Measurements from ENCODE around the gene SELENOO.

DNA sequence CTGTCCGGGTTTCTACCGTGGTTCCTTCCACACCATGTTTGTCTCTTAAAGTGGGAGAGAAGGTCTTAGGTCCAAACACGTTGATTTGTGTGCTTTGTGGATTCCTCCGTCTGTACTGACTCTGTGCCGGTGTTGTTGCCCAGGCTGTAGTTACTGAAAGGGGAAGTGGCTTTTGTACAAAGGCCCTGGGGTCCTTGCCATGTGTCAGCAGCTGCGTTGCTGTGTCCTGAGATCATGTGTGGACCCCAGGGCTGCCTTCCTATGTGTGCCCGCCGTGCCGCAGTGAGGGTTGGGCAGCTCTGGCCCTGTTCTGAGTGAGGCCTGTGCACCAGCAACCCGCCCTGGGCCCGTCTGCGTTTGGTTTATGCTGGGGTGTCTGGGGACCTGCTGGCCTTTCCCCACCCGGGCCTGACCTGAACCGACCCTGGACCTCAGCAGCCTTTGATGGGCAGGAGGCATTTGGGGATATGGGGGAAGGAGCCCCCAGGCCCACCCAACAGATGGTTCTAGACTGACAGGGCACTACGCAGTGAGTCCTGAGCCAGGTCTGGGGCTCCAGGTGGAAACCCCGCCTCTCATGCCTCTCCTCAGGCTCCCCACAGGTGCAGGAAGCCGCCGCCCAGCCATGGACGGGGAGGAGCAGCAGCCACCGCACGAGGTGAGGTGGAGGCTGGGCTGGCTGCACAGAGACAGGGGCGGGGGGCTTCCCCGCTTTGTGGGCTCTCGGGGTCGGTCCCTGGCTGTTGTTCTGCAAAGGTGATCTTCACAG, 8.2 kb upstream of the SELENOO start:
- TF ChIP-seq ZMYM3 (CRISPR knock-in tag; IDR thresholded peaks at IDR 0.05), result no peak
- TF ChIP-seq POLR2AphosphoS2 (IDR thresholded peaks at IDR 0.05; ENCODE audit: low read depth, low read length), result no peak
- TF ChIP-seq, protein P1, sequence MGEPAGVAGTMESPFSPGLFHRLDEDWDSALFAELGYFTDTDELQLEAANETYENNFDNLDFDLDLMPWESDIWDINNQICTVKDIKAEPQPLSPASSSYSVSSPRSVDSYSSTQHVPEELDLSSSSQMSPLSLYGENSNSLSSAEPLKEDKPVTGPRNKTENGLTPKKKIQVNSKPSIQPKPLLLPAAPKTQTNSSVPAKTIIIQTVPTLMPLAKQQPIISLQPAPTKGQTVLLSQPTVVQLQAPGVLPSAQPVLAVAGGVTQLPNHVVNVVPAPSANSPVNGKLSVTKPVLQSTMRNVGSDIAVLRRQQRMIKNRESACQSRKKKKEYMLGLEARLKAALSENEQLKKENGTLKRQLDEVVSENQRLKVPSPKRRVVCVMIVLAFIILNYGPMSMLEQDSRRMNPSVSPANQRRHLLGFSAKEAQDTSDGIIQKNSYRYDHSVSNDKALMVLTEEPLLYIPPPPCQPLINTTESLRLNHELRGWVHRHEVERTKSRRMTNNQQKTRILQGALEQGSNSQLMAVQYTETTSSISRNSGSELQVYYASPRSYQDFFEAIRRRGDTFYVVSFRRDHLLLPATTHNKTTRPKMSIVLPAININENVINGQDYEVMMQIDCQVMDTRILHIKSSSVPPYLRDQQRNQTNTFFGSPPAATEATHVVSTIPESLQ (CRISPR knock-in tag; conservative IDR thresholded peaks at IDR 0.05), result no peak
- TF ChIP-seq, protein P2, sequence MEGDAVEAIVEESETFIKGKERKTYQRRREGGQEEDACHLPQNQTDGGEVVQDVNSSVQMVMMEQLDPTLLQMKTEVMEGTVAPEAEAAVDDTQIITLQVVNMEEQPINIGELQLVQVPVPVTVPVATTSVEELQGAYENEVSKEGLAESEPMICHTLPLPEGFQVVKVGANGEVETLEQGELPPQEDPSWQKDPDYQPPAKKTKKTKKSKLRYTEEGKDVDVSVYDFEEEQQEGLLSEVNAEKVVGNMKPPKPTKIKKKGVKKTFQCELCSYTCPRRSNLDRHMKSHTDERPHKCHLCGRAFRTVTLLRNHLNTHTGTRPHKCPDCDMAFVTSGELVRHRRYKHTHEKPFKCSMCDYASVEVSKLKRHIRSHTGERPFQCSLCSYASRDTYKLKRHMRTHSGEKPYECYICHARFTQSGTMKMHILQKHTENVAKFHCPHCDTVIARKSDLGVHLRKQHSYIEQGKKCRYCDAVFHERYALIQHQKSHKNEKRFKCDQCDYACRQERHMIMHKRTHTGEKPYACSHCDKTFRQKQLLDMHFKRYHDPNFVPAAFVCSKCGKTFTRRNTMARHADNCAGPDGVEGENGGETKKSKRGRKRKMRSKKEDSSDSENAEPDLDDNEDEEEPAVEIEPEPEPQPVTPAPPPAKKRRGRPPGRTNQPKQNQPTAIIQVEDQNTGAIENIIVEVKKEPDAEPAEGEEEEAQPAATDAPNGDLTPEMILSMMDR (CRISPR knock-in tag; IDR thresholded peaks at IDR 0.05), result no peak
- TF ChIP-seq, protein P3, sequence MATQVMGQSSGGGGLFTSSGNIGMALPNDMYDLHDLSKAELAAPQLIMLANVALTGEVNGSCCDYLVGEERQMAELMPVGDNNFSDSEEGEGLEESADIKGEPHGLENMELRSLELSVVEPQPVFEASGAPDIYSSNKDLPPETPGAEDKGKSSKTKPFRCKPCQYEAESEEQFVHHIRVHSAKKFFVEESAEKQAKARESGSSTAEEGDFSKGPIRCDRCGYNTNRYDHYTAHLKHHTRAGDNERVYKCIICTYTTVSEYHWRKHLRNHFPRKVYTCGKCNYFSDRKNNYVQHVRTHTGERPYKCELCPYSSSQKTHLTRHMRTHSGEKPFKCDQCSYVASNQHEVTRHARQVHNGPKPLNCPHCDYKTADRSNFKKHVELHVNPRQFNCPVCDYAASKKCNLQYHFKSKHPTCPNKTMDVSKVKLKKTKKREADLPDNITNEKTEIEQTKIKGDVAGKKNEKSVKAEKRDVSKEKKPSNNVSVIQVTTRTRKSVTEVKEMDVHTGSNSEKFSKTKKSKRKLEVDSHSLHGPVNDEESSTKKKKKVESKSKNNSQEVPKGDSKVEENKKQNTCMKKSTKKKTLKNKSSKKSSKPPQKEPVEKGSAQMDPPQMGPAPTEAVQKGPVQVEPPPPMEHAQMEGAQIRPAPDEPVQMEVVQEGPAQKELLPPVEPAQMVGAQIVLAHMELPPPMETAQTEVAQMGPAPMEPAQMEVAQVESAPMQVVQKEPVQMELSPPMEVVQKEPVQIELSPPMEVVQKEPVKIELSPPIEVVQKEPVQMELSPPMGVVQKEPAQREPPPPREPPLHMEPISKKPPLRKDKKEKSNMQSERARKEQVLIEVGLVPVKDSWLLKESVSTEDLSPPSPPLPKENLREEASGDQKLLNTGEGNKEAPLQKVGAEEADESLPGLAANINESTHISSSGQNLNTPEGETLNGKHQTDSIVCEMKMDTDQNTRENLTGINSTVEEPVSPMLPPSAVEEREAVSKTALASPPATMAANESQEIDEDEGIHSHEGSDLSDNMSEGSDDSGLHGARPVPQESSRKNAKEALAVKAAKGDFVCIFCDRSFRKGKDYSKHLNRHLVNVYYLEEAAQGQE (IDR thresholded peaks at IDR 0.05; ENCODE audit: borderline replicate concordance in 1 of 2, low read depth in 1 of 2, low read length in 2 of 2), result no peak
- TF ChIP-seq ZNF451 (CRISPR knock-in tag; IDR thresholded peaks at IDR 0.05), result no peak
- no peak for TF ChIP-seq ZNF629 (CRISPR knock-in tag; conservative IDR thresholded peaks at IDR 0.05)
- TF ChIP-seq SETDB1 (CRISPR knock-in tag; IDR thresholded peaks at IDR 0.05; ENCODE audit: borderline replicate concordance), result no peak
- no peak for TF ChIP-seq MAFF (IDR thresholded peaks at IDR 0.05; ENCODE audit: low read depth, low read length)

All from HepG2 (cell line).